GM21723 (cell line): ENCODE data around the gene IGF2BP1.
"Not testable (repeated sequence)": the region's sequence is repeated elsewhere in the genome, so short reads cannot be mapped to it uniquely, and the experiment has no call there.

Experiments
- ATAC-seq: cut with Tn5 transposase; IDR thresholded peaks from one replicate; pipeline ENCODE4 v1.9.1; 2021; ENCODE audit warnings: mild to moderate bottlenecking, moderate library complexity; ENCODE audit not compliant: unreplicated experiment

IGF2BP1 gene

GRCh38 chr17:49016775-49017463 is 19.7 kb downstream of the IGF2BP1 start:
- no peak for ATAC-seq

GRCh38 chr17:49018116-49018612 is 21.0 kb downstream of the IGF2BP1 start:
- ATAC-seq: no peak

GRCh38 chr17:49018748-49019147 is 21.6 kb downstream of the IGF2BP1 start:
- no peak for ATAC-seq

GRCh38 chr17:49020609-49021008 is 23.4 kb downstream of the IGF2BP1 start:
- no peak for ATAC-seq

DNA sequence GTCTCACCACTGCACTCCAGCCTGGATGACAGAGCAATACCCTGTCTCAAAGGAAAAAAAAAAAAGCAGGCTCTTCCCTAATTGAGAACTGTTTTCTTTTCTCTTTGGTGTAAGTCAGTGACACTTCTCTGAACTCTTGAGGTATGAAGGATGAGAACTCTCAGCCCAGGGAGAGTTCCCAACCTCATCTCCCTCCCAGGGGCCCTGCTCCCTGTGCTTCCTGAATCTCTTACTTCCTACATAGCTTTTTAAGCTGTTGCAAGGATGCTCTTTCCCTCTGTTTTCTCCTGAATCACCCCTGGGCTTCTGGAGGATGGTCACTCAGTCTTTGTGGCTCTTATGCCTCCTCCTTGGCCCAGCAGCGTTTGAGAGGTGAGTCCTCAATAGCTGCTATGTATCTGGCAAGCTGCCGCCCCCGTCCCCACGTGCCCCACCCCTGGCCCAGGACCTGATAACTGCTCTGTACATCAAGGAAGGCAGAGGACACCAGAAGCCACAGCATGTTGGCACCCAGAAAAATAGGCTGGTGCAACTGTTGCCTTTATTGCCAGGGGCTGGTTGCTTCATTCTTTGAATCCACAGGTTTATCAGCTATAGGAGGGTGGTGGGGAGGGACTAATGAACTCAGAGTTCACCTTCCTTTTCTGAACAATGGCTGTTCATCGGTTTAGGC is 24.0 kb downstream of the IGF2BP1 start:
- no peak for ATAC-seq

GRCh38 chr17:49021768-49022103 is 24.6 kb downstream of the IGF2BP1 start:
- no peak for ATAC-seq

DNA sequence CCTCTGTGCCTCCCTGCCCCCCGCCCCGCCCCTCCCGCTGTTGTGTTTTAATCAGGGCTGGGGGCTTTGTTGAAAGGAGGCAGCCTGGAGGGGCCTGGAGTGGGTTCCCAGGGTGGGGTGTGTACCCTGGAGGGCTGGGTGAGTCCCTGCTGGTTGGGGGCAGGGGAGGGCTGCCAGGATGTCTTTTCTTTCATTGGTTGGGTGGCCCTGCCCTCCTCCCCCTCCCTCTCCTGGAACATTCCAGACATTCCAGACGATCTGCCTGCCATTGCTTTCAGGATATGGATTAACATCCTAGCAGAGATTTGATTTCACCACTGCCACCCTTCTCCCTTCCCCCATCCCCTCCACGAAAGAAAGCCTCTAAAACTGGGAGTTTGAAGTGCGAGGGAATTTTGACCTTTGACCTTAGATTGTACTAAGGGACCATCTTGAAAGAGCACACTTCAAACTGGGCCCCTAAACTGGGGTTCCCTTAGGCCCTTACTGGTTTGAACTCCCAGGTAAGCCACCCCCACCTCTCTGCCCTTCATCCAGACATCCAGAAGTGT is 25.3 kb downstream of the IGF2BP1 start:
- no peak for ATAC-seq

- no peak for ATAC-seq
Measured at GRCh38 chr17:49024523-49024922, 27.3 kb downstream of the IGF2BP1 start.

DNA sequence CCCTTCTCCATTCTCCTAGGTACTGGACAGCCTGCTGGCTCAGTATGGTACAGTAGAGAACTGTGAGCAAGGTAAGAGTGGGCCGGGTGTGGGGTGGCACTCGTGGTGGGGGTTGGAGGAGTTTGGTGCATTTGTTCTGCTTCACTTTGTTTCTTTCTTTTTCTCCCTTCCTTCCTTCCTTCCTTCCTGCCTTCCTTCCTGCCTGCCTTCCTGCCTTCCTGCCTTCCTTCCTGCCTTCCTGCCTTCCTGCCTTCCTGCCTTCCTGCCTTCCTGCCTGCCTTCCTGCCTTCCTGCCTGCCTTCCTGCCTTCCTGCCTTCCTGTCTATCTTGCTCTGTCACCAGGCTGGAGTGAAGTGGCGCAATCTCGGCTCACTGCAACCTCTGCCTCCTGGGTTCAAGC is 29.3 kb downstream of the IGF2BP1 start:
- ATAC-seq: not testable (repeated sequence)

GRCh38 chr17:49028271-49028670 is 31.1 kb downstream of the IGF2BP1 start:
- no peak for ATAC-seq

GRCh38 chr17:49029801-49030200 is 32.6 kb downstream of the IGF2BP1 start:
- ATAC-seq: no peak

DNA sequence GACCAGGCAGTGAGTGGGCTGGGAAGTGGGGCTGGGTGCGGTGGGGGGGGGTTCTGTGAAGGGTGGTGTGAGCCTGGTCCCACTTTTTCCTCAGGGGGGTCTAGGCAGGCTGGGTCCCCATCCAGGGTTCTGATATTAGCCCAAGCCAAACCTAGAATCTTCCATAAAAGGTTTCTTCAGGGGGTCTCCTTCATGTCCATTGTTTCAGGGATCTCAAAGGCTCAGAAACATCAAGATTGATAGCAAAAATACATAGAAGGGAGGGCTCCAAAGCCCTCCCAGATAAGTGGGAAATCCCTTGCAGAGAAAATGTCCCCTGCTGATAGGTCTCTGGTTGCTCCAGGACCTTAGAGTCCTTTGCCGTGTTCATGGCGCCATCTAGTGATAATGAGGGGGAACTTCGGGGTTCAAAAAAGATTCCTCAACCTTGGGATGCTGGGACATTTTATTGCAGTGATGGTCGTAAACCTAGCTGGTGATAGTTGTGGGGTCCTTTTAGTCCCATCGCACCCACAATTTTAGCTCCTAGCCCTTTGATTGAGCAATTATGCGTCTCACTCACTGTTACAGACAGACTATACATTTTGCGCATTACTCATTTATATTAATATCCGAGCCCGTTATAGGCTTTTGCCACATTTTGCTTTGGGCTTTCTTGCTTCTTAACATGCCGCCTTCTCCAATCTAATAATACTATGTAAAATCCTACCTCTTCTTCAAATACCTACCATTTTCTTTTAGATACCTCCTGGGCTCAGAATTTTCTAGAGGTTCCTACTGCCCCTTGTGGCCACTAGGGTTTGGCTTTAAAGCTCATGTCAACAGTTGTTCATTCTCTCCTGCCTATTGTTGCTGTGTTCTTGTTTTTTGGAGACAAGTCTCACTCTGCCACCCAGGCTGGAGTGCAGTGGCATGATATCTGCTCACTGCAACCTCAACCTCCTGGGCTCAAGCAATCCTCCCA is 35.1 kb downstream of the IGF2BP1 start:
- no peak for ATAC-seq

GRCh38 chr17:49035470-49036269 is 38.5 kb downstream of the IGF2BP1 start:
- ATAC-seq: no peak

DNA sequence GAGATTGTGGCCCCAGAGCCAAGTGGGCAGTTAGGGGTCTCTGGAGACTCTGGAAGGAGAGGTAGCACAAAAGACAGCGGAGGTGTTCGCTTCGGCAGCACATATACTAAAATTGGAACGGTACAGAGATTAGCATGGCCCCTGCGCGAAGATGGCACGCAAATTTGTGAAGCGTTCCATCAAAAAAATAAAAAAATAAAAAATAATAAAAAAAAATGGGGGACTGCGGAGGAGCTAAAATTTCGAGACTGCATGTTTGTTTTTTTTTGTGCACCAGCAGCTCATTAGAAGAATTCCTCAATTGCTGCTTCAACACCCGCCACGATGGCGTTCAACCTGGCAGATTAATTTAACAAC is 39.1 kb downstream of the IGF2BP1 start:
- no peak for ATAC-seq

GRCh38 chr17:49038138-49038537 is 41.0 kb downstream of the IGF2BP1 start:
- no peak for ATAC-seq

- ATAC-seq: no peak
Measured at GRCh38 chr17:49038544-49038943, 41.4 kb downstream of the IGF2BP1 start.

DNA sequence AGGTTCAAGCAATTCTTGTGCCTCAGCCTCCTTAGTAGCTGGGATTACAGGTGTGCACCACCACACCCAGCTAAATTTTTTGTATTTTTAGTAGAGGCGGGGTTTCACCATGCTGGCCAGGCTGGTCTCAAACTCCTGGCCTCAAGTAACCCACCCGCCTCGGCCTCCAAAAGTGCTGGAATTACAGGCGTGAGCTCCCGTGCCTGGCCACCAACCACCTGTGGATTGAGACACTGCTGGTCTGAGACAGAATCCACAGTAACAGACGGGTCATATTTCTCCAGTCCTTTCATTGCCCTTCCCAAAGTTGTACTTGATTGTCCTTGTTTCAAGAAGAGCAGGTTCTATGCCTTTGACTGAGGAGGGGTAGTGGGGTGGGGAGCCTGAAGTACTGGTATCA is 42.3 kb downstream of the IGF2BP1 start:
- not testable (repeated sequence) for ATAC-seq

- no peak for ATAC-seq
Measured at GRCh38 chr17:49041527-49041926, 44.3 kb downstream of the IGF2BP1 start.

DNA sequence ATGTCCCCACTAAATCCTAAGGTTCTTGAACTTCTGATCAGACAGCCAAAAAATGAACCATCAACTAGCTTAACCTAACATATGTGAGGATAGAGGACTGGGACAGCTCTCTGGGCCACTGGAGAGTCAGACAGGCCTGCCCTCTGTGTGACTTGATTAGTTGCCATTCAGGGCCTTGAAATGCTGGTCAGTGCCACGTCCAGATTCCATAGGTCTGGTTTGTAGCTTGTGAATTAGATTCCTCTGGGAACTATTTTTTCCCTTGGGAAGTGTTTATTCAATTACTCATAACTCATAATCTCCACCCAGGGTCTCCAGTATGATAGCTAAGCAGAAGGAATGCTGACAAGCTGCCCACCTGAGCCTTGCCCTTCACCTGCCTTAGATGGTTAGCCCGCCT is 48.2 kb downstream of the IGF2BP1 start:
- ATAC-seq: no peak

DNA sequence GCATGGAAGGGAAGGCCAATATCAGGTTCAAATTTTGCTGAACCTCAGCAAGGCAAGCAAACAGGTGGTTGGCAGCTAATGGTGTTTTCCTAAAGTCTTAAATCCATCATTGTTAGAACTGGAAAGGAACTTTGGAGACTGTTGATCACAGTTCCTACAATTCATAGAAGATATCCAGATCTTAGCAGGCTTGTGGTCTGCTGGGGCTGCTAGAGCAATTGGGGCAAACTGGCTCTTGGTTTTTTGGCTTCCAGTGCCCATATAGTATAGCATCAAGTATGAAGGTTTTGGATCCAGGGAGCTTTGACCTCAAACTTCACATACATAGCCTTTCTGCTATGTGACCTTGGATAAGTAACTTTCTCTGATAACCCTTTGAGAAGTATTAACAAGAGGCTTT is 49.7 kb downstream of the IGF2BP1 start:
- no peak for ATAC-seq
